GM12801 (cell line): Measurements from ENCODE around the gene HHIPL1.

Experiments
- TF ChIP-seq, protein P1 (sequence below): IDR thresholded peaks from one replicate; pipeline ENCODE4 v1.5.1; 2011; ENCODE audit warnings: control low read depth; ENCODE audit not compliant: insufficient read length; ENCODE audit errors: extremely low read depth

The HHIPL1 gene

DNA sequence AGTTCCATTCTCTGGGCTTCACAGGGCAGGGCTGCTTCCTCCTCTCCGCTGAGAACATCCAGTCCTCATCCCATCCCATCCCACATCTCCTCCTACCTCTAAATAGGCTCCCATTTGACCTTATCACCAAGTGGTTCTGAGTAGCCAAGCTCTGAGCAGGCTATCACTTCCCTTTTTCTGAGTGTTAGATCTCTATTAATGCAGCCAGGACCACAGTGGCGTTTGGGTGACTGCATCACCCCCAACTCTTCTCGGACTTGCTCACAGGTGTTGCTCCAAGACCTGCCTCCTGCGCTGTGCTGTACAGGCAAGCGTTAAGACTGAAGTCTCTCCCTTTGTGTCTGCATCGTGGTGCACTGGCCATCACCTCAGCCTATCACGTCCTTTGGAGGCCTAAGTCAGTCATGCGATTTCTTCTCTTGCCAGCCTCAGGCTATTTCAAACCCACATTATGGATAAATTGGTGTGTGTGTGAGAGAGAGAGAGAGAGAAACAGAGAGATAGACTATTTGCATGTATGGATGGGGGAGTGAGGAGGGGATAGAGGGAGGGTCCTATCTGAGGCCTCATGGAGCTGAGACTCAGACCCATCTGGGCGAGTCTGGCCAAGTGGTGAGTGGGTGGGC lies 12.4 kb upstream of the HHIPL1 start:
- TF ChIP-seq, protein P1, sequence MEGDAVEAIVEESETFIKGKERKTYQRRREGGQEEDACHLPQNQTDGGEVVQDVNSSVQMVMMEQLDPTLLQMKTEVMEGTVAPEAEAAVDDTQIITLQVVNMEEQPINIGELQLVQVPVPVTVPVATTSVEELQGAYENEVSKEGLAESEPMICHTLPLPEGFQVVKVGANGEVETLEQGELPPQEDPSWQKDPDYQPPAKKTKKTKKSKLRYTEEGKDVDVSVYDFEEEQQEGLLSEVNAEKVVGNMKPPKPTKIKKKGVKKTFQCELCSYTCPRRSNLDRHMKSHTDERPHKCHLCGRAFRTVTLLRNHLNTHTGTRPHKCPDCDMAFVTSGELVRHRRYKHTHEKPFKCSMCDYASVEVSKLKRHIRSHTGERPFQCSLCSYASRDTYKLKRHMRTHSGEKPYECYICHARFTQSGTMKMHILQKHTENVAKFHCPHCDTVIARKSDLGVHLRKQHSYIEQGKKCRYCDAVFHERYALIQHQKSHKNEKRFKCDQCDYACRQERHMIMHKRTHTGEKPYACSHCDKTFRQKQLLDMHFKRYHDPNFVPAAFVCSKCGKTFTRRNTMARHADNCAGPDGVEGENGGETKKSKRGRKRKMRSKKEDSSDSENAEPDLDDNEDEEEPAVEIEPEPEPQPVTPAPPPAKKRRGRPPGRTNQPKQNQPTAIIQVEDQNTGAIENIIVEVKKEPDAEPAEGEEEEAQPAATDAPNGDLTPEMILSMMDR: no peak

DNA sequence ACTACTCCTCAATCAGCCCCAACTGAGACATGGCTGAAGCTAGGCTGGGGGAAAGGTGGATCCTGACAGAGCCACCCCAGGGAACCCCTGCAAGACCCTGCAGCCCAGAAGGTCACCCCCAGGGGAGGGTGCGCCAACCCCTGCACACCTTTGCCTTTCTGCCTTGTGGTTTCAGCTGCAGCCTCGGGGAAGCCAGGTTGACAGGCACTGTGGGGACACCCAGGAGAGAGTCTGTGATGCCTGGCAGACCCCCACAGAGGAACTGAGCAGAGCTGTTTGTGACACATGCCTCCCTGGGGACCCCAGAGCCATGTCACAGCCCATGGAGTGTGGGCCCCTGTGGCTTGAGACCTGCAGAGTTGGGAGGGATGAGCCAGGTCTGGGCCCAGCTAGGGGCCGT lies 11.8 kb upstream of the HHIPL1 start:
- TF ChIP-seq, protein P1: no peak

DNA sequence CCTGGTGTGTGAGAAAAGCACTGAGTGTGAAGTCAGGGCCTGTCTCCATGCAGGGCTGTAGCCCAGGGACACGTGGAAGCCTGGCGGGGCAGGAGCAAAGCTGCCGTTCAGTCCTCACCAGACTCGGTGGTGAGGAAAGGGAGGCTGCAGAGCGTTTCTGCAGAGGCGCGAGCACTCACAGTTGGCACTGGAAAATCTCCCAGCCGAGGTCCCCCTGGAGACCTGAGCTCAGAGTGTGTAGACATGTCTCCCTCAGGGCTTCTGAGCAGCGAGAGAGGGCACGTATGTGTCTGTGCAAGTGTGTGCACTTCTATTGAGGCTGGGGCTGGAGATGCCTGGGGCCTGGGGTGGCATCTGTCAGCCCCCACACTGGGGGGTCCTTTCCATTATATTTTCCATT lies 11.0 kb upstream of the HHIPL1 start:
- TF ChIP-seq, protein P1: no peak

DNA sequence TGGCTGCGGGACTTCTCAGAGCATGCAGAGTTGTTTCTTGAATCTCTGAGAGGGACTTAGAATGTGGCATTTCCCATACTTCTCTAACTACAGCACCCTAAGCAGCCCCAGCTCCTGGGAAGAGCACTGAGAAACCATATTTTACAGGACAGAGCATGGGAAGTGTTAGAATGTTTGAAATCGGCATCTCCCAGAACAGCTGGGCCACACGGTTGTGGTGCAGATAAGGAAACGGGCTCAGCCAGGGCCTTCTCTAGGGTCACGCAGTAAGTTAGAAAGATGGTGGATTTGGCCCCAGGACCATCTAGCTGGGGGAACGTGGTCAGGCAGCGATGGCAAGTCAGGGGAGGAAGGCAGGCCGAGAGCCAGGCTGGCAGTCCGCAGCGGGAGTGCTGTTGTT lies 10.5 kb upstream of the HHIPL1 start:
- TF ChIP-seq, protein P1: no peak

DNA sequence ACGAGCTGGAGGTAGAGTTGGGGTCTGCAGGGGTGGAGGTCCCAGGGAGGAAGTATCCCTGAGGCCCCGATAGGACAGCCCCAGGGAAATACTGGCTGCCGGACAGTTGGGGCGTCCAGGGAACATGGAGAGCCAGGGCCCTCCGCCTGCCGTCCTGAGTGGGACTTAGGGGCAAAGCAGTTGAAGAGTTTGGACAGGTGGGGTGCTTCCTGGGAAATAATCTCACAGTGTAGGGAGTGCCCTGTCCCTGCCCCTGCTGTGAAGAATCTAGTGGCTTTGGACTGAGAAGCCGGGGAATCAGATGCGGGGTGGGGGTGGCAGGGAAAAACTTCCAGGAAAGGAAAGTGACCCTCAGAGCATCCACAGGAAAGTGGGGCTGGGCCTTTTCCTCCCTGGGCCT lies 9.8 kb upstream of the HHIPL1 start:
- TF ChIP-seq, protein P1: no peak

DNA sequence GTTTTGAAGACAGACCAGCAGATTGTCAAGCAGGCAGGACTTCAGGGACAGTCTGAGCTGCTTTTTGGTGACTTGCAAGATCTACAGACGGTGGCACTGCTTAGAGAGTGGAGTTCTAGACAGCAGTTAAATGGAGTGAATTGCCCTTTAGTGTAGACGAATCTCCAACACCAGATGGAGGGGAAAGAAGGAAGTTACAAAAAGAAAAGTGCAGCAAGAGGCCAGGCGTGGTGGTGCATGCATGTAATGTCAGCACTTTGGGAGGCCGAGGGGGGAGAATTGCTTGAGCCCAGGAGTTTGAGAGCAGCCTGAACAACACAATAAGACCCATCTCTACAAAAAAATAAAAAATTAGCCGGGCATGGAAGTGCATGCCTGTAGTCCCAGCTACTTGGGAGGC lies 8.4 kb upstream of the HHIPL1 start:
- TF ChIP-seq, protein P1: no peak

DNA sequence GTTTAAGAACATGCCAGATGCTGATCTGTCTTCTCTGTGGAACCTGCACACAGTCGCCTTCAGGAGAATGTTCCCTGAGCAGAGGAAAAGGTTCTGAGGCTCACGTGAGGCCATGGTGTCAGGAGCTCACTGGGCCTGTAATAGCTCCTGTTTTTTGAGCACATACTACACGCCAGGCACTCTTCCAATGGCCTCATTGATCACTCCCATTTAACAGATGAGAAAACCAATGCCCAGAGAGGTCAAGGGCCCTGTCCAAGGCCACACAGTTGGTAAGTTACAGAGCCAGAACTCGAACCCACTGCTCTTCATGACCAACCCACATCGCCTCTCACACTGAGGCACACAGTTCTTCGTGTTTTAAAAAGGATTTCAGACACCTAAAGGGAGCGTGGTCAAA lies 7.3 kb upstream of the HHIPL1 start:
- TF ChIP-seq, protein P1: no peak

DNA sequence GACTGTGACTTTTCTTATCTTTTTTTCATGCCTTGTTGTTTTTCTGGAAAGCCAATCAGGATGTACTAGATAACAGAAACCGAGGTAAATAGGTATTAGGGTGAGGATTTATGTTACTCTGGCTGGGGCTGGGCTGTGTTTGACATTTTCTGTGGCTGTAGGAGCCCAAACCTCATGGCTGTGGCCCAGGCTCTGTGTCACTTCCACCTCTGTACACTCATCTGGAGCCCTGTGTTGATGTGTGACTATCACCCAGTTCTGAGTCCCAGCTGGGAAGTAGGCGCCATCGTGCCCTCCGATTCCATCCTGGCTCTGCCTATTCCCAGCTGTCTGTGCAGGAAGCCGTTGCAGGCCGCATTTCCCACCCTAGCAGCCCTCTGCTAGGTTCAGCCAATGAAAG lies 1.6 kb upstream of the HHIPL1 start:
- TF ChIP-seq, protein P1: no peak
